Activated CD4-positive, alpha-beta T cell treated with anti-CD3 and anti-CD28 coated beads, Interleukin-2, amount 50 U/mL, for 4 hours (primary cell): ENCODE results near the gene OXCT2.

ENCODE experiments used
- DNase-seq, 2 experiments: peaks; one replicate each; pipeline ENCODE4 v3.0.0-alpha.2; 2020

The OXCT2 gene

DNA sequence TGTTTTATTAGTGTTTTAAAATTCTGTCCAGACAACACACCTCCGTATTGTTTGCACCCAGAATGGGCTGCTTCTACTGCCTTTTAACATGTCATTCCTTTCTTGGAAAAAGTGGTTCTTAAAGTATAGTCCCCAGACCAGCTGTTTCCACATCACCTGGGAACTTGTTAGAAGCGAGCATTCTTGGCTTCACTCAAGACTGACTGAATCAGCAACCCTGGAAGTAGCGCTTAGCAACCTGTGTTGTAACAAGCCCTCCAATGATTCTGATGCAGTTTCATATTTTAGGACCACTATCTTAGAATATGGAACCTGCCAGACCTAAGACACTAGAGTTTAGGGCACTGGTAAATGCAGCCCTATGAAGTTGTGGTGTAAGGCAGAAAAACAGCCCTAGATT lies 38.4 kb downstream of the OXCT2 start:
- no peak for DNase-seq

- no peak for DNase-seq
Measured at GRCh38 chr1:39729842-39730241, 41.3 kb downstream of the OXCT2 start.

DNA sequence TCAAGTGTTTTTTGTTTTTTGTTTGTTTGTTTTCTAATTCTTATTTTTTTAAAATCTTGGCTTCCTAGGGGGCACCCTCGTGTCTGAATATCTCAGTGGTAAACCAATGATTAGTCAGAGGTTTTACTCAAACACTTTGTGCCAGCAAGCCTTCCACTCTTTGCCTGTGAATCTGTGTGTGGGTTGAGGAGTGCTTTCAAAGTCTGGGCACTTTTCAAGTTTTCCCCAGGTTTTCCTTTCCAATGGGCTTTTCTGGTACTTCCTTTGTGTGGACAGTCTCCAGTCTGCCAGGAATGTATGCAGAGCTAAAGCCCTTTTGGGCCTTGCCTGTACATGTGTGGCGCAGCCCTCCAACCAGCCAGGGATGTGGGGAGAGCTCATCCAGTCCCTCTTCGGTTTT lies 42.1 kb downstream of the OXCT2 start:
- no peak for DNase-seq

GRCh38 chr1:39727932-39728317 lies 43.2 kb downstream of the OXCT2 start:
- DNase-seq = no peak

GRCh38 chr1:39727221-39727931 lies 43.8 kb downstream of the OXCT2 start:
- DNase-seq = no peak

DNA sequence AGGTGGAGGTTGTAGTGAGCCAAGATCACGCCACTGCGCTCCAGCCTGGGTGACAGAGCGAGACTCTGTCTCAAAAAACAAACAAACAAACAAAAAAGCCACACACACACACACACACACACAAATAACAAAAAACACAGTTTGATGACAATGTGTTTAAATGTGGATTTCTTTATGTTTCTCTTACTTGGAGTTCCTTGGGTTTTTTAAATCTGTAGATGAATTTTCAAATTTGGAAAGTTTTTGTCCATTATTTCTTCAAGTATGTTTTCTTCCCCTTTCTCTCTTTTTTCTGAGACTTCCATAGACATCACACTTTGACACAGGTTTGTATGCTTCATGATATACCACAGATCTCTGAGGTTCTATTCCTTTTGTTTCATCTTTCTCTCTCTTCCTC lies 44.5 kb downstream of the OXCT2 start:
- DNase-seq = no peak

DNA sequence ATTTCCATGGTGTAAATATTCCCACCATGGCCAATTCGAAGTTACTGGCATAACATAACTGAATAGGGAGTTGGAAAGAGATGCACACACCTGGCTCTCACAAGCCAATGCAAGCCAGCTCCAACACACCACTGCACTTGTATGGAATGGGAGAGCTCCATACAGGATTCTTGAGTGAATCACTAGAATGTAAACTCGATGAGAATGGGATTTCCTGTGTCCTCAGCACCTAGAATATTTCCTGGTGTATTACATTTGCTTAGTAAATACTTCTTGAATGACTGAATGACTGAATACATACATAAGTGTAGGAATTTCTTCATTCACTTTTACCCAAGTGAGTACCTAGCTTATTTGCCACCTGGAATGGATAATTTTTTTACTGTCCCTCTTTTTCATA lies 48.7 kb downstream of the OXCT2 start:
- no peak for DNase-seq

GRCh38 chr1:39721664-39722063 lies 49.5 kb downstream of the OXCT2 start:
- no peak for DNase-seq

DNA sequence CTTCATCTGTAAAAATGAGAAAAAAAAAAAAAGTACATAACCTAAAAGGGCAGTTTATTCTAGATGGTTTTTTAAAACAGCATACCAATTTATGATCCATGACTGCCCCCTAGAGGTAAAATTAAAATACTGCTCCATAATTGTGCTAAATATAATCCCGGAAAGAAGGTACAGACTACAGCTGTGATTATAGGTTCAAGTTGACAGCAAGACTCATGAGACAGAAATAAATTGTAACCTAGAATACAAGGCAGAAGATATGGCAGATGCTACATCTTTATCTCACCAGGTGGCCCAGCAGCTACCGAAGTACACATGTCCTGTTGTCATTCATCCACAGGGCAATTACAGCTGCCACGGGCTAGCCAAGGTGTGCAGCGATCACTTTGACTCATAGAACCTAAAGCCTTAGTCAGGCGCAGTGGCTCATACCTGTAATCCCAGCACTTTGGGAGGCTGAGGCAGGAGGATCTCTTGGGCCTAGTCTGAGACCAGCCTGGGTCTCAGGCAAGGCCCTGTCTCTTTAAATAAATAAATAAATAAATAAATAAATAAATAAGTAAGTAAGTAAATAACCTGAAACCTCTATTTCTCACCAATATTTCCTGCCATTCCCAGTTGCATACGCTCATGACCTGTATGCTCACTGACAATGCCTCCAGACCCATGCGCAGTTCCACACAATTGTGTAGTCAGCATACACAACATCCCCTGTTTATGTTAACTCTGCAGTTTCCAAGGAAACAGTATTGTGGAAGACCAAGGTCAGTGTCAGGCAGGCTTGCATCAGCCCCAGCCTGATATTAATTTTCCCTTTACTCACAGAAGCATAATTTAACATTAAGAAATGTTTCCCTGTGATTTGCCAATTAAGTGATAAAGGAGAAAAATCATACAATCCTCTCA lies 50.8 kb downstream of the OXCT2 start:
- no peak for DNase-seq
